ENCODE results near the gene RHCE.
"Not testable (repeated sequence)": the region's sequence is repeated elsewhere in the genome, so short reads cannot be mapped to it uniquely, and the experiment has no call there.

DNA sequence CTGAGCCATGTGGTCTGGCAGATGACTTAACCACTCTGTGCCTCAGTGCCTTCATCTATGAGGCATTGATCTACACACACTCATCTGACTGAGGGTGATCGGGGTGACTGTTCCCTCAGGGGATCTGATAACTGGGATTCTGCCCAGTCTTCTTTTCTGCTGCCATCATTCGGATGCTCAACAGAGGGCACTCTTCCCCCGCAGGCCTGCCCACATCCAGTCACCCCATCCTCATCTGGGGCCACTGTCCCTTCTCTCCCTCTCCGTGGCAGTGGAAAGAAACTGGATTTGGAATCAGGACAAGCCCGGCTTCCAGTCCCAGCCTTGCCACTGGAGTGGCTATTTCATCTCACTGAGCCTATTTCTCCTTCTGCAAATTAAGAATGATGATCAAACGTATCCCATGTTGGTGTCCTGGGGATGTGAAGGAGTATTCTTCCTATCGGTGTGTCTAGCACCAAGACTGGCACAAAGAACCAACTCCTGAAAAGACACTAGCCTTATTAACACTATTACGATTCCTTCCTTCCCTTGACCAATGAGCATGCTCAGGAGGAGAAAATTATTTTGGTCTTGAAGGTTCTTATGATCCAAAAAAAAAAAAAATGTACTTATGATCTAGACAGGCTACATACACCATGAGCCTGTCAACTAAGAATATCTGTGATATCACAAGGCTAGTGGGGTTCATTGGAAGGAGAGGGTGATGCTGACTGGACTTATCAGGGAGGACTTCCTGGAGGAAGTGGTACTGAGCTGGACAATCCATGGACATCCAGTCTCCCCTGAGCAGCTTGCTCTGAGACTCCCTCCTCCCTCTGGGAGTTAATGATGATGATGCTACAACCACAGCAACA, 17.4 kb downstream of the RHCE start:
- TF ChIP-seq, protein P1, sequence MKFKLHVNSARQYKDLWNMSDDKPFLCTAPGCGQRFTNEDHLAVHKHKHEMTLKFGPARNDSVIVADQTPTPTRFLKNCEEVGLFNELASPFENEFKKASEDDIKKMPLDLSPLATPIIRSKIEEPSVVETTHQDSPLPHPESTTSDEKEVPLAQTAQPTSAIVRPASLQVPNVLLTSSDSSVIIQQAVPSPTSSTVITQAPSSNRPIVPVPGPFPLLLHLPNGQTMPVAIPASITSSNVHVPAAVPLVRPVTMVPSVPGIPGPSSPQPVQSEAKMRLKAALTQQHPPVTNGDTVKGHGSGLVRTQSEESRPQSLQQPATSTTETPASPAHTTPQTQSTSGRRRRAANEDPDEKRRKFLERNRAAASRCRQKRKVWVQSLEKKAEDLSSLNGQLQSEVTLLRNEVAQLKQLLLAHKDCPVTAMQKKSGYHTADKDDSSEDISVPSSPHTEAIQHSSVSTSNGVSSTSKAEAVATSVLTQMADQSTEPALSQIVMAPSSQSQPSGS (tag by site-specific recombination; IDR thresholded peaks at IDR 0.05; ENCODE audit: low read depth), result not testable (repeated sequence)
- not testable (repeated sequence) for TF ChIP-seq ZFP37 (tag by site-specific recombination; IDR thresholded peaks at IDR 0.05); MEIS1 (CRISPR knock-in tag; IDR thresholded peaks at IDR 0.05; ENCODE audit: borderline replicate concordance); ZBTB20 (tag by site-specific recombination; IDR thresholded peaks at IDR 0.05); ZNF416 (tag by site-specific recombination; IDR thresholded peaks at IDR 0.05); KLF1 (tag by site-specific recombination; IDR thresholded peaks at IDR 0.05); REPIN1 (tag by site-specific recombination; IDR thresholded peaks at IDR 0.05; ENCODE audit: low read depth); ZNF830 (tag by site-specific recombination; IDR thresholded peaks at IDR 0.05; ENCODE audit: low read depth); ZNF518A (tag by site-specific recombination; conservative IDR thresholded peaks at IDR 0.05; ENCODE audit: low read depth)
- TF ChIP-seq, protein P2, sequence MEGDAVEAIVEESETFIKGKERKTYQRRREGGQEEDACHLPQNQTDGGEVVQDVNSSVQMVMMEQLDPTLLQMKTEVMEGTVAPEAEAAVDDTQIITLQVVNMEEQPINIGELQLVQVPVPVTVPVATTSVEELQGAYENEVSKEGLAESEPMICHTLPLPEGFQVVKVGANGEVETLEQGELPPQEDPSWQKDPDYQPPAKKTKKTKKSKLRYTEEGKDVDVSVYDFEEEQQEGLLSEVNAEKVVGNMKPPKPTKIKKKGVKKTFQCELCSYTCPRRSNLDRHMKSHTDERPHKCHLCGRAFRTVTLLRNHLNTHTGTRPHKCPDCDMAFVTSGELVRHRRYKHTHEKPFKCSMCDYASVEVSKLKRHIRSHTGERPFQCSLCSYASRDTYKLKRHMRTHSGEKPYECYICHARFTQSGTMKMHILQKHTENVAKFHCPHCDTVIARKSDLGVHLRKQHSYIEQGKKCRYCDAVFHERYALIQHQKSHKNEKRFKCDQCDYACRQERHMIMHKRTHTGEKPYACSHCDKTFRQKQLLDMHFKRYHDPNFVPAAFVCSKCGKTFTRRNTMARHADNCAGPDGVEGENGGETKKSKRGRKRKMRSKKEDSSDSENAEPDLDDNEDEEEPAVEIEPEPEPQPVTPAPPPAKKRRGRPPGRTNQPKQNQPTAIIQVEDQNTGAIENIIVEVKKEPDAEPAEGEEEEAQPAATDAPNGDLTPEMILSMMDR (tag by site-specific recombination; IDR thresholded peaks at IDR 0.05), result not testable (repeated sequence)
- TF ChIP-seq, protein P3, sequence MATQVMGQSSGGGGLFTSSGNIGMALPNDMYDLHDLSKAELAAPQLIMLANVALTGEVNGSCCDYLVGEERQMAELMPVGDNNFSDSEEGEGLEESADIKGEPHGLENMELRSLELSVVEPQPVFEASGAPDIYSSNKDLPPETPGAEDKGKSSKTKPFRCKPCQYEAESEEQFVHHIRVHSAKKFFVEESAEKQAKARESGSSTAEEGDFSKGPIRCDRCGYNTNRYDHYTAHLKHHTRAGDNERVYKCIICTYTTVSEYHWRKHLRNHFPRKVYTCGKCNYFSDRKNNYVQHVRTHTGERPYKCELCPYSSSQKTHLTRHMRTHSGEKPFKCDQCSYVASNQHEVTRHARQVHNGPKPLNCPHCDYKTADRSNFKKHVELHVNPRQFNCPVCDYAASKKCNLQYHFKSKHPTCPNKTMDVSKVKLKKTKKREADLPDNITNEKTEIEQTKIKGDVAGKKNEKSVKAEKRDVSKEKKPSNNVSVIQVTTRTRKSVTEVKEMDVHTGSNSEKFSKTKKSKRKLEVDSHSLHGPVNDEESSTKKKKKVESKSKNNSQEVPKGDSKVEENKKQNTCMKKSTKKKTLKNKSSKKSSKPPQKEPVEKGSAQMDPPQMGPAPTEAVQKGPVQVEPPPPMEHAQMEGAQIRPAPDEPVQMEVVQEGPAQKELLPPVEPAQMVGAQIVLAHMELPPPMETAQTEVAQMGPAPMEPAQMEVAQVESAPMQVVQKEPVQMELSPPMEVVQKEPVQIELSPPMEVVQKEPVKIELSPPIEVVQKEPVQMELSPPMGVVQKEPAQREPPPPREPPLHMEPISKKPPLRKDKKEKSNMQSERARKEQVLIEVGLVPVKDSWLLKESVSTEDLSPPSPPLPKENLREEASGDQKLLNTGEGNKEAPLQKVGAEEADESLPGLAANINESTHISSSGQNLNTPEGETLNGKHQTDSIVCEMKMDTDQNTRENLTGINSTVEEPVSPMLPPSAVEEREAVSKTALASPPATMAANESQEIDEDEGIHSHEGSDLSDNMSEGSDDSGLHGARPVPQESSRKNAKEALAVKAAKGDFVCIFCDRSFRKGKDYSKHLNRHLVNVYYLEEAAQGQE (tag by site-specific recombination; IDR thresholded peaks at IDR 0.05), result not testable (repeated sequence)
- TF ChIP-seq, protein P4, sequence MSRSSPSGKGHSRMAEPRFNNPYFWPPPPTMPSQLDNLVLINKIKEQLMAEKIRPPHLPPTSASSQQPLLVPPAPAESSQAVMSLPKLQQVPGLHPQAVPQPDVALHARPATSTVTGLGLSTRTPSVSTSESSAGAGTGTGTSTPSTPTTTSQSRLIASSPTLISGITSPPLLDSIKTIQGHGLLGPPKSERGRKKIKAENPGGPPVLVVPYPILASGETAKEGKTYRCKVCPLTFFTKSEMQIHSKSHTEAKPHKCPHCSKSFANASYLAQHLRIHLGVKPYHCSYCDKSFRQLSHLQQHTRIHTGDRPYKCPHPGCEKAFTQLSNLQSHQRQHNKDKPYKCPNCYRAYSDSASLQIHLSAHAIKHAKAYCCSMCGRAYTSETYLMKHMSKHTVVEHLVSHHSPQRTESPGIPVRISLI (tag by site-specific recombination; IDR thresholded peaks at IDR 0.05), result not testable (repeated sequence)

Data from HEK293 (cell line).